Measurements from ENCODE around the gene CLHC1.

The CLHC1 gene

GRCh38 chr2:55159037-55159651, 72.9 kb downstream of the CLHC1 start:
- Histone ChIP-seq H3K4me1 (ENCODE audit: control insufficient read depth in 1 of 2, insufficient read depth in 1 of 2, low read depth in 1 of 2, low read length in 1 of 2) (peaks cover 37% of the 10 kb centered on the region in 2 experiments), H3K4me3 (ENCODE audit: low read depth in 1 of 2, low read length in 1 of 2) (no peak overlapping the region), H3K36me3 (no peaks in the 10 kb centered on the region), H3K9me3 (no peaks in the 10 kb centered on the region), H3K27ac (no peak overlapping the region), H3K27me3 (no peaks in the 10 kb centered on the region)
- TF ChIP-seq CTCF (IDR thresholded peaks at IDR 0.05): no peak

- Histone ChIP-seq H3K4me1 (ENCODE audit: control insufficient read depth in 1 of 2, insufficient read depth in 1 of 2, low read depth in 1 of 2, low read length in 1 of 2) (peaks cover 45 to 46% of the 10 kb centered on the region in 2 experiments), H3K27ac (no peak overlapping the region), H3K4me3 (ENCODE audit: low read depth in 1 of 2, low read length in 1 of 2) (no peak overlapping the region), H3K36me3 (no peaks in the 10 kb centered on the region), H3K9me3 (no peaks in the 10 kb centered on the region), H3K27me3 (no peaks in the 10 kb centered on the region)
- no peak for TF ChIP-seq CTCF (IDR thresholded peaks at IDR 0.05)
Observed at GRCh38 chr2:55158111-55158814, 73.8 kb downstream of the CLHC1 start.

GRCh38 chr2:55157474-55157884, 74.6 kb downstream of the CLHC1 start:
- Histone ChIP-seq H3K27me3 (no peaks in the 10 kb centered on the region), H3K27ac (no peak overlapping the region), H3K9me3 (no peaks in the 10 kb centered on the region), H3K4me1 (ENCODE audit: control insufficient read depth in 1 of 2, insufficient read depth in 1 of 2, low read depth in 1 of 2, low read length in 1 of 2) (peaks cover 49% of the 10 kb centered on the region in 2 experiments), H3K4me3 (ENCODE audit: low read depth in 1 of 2, low read length in 1 of 2) (no peak overlapping the region), H3K36me3 (no peaks in the 10 kb centered on the region)
- no peak for TF ChIP-seq CTCF (IDR thresholded peaks at IDR 0.05)

- H3K4me1 ChIP-seq (ENCODE audit: control insufficient read depth in 1 of 2, insufficient read depth in 1 of 2, low read depth in 1 of 2, low read length in 1 of 2): peaks cover 49% of the 10 kb centered on the region in 2 experiments
Observed at GRCh38 chr2:55156984-55157383, 75.1 kb downstream of the CLHC1 start.

DNA sequence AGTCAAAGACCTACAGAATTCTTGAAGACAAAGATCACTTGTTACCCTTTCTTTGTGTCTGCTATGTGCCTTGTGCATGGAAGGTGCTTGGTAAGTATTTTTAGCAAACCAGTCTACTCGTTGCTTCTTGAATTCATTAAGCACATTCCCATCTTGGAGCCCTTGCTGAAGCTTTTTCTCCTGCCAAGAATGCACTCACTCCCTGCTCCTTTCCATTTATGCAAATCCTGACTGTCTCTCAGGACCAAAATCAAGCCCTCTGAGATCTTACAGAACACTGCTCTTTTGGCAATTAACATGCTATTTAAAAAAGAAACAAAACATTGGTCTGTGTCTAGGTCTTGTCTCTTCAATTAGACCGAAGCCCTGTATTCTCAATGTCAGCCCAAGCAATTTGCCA, 75.8 kb downstream of the CLHC1 start:
- no peak for TF ChIP-seq CTCF (IDR thresholded peaks at IDR 0.05)
- no peaks in the 10 kb centered on the region for H3K9me3 ChIP-seq
- H3K4me1 ChIP-seq (ENCODE audit: control insufficient read depth in 1 of 2, insufficient read depth in 1 of 2, low read depth in 1 of 2, low read length in 1 of 2): peaks cover 49% of the 10 kb centered on the region in 2 experiments
- no peaks in the 10 kb centered on the region for H3K36me3 ChIP-seq
- no peak overlapping the region for H3K27ac ChIP-seq
- no peak overlapping the region for H3K4me3 ChIP-seq (ENCODE audit: low read depth in 1 of 2, low read length in 1 of 2)
- no peaks in the 10 kb centered on the region for H3K27me3 ChIP-seq

More at GRCh38 chr2:55156984-55157383, 75.1 kb downstream of the CLHC1 start:
- no peaks in the 10 kb centered on the region for H3K36me3 ChIP-seq
- H3K27ac ChIP-seq: no peak overlapping the region
- no peaks in the 10 kb centered on the region for H3K9me3 ChIP-seq
- TF ChIP-seq CTCF (IDR thresholded peaks at IDR 0.05): no peak
- no peak overlapping the region for H3K4me3 ChIP-seq (ENCODE audit: low read depth in 1 of 2, low read length in 1 of 2)
- H3K27me3 ChIP-seq: no peaks in the 10 kb centered on the region

All from neutrophil (primary cell).